Liver (tissue), 9 donors: ENCODE measurements around the gene MID2. TPM values are rescaled to one million over a fixed set of nuclear protein-coding genes. Genes with fewer than 3 reads are reported as not detected.

Experiments used
- DNase-seq: peaks from one replicate; pipeline ENCODE4 v3.0.0-alpha.2; 2017; ENCODE audit warnings: low spot score
- H3K27ac ChIP-seq, 2 donors: one replicate each; pipeline ENCODE4 v1.7.0; 2013; ENCODE audit warnings: inconsistent platforms in 2 of 2, low read length in 2 of 2, control low read depth in 1 of 2, low read depth in 1 of 2, mild to moderate bottlenecking in 1 of 2
- H3K27me3 ChIP-seq, 4 donors: one replicate each; pipeline versions ENCODE4 v1.6.1 to v1.7.0; 2013; ENCODE audit warnings: low read length in 3 of 4, inconsistent platforms in 1 of 4, mild to moderate bottlenecking in 1 of 4, moderate library complexity in 1 of 4; ENCODE audit not compliant: control insufficient read depth in 4 of 4, insufficient read depth in 4 of 4
- H3K36me3 ChIP-seq, 4 donors: one replicate each; pipeline versions ENCODE4 v1.6.1 to v1.7.0; 2013; ENCODE audit warnings: low read length in 3 of 4, mild to moderate bottlenecking in 3 of 4, low read depth in 1 of 4, moderate library complexity in 1 of 4; ENCODE audit not compliant: control insufficient read depth in 4 of 4, insufficient read depth in 3 of 4
- H3K4me1 ChIP-seq, 4 donors: one replicate each; pipeline versions ENCODE4 v1.6.1 to v1.7.0; 2013; ENCODE audit warnings: low read length in 3 of 4, mild to moderate bottlenecking in 3 of 4, moderate library complexity in 1 of 4; ENCODE audit not compliant: control insufficient read depth in 4 of 4, insufficient read depth in 4 of 4
- H3K4me3 ChIP-seq, 3 donors: one replicate each; pipeline versions ENCODE4 v1.6.1 to v1.7.0; 2013; ENCODE audit warnings: low read length in 3 of 3, control low read depth in 1 of 3, low read depth in 1 of 3, mild to moderate bottlenecking in 1 of 3
- H3K9ac ChIP-seq, 2 donors: one replicate each; pipeline ENCODE4 v1.7.0; 2013; ENCODE audit warnings: low read length in 2 of 2, mild to moderate bottlenecking in 2 of 2, moderate library complexity in 2 of 2, control low read depth in 1 of 2, low read depth in 1 of 2
- H3K9me3 ChIP-seq, 4 donors: one replicate each; pipeline versions ENCODE4 v1.6.1 to v1.7.0; 2013; ENCODE audit warnings: low read length in 3 of 4; ENCODE audit not compliant: control insufficient read depth in 4 of 4
- CTCF ChIP-seq: fragments of 150-350 bp; IDR thresholded peaks from 2 replicates; pipeline ENCODE4 v1.5.1; 2017; ENCODE audit warnings: improper control_type of control experiment, low read depth, low read length; ENCODE audit not compliant: missing input control
- EGR1 ChIP-seq, 2 donors: IDR thresholded peaks; 2 replicates each; pipeline ENCODE4 v1.6.1; 2016 to 2018; ENCODE audit warnings: antibody characterized with exemption in 2 of 2, low read depth in 2 of 2
- FOXA1 ChIP-seq: IDR thresholded peaks from 2 replicates; pipeline ENCODE4 v1.6.1; 2016; ENCODE audit warnings: antibody characterized with exemption
- FOXA2 ChIP-seq: IDR thresholded peaks from 2 replicates; pipeline ENCODE4 v1.6.1; 2016; ENCODE audit warnings: antibody characterized with exemption
- HNF4A ChIP-seq, 2 donors: conservative IDR thresholded peaks; 2 replicates each; pipeline ENCODE4 v1.6.1; 2016; ENCODE audit warnings: antibody characterized with exemption in 2 of 2, mild to moderate bottlenecking in 2 of 2
- JUND ChIP-seq, 2 donors: IDR thresholded peaks; 2 replicates each; pipeline ENCODE4 v1.6.1; 2016; ENCODE audit warnings: antibody characterized with exemption in 2 of 2
- MAX ChIP-seq: IDR thresholded peaks from 2 replicates; pipeline ENCODE4 v1.6.1; 2016; ENCODE audit warnings: antibody characterized with exemption
- RAD21 ChIP-seq, 2 donors: IDR thresholded peaks; 2 replicates each; pipeline ENCODE4 v1.6.1; 2016; ENCODE audit warnings: antibody characterized with exemption in 2 of 2, mild to moderate bottlenecking in 2 of 2
- RXRA ChIP-seq, 2 donors: IDR thresholded peaks; 2 replicates each; pipeline ENCODE4 v1.6.1; 2017 to 2018; ENCODE audit warnings: antibody characterized with exemption in 2 of 2, mild to moderate bottlenecking in 1 of 2
- SP1 ChIP-seq: IDR thresholded peaks from 2 replicates; pipeline ENCODE4 v1.6.1; 2018; ENCODE audit warnings: antibody characterized with exemption, mild to moderate bottlenecking
- TAF1 ChIP-seq: conservative IDR thresholded peaks from 2 replicates; pipeline ENCODE4 v1.6.1; 2016; ENCODE audit warnings: antibody characterized with exemption, mild to moderate bottlenecking
- YY1 ChIP-seq: IDR thresholded peaks from 2 replicates; pipeline ENCODE4 v1.6.1; 2016; ENCODE audit warnings: antibody characterized with exemption, mild to moderate bottlenecking
- WGBS: extraction: QIAGEN DNeasy Blood & Tissue Kit; methylation state at CpG from one replicate; pipeline ENCODE4 v1.1.7; 2013; 5-methylcytosine and 5-hydroxymethylcytosine counted together
- polyA plus RNA-seq, 2 donors: library from polyadenylated mRNA; stranded (reverse) in 1 of 2; unstranded in 1 of 2; fragments of 200-250 nt in 1 of 2; fragments of >200 nt in 1 of 2; fragmentation: Nextera tagmentation in 1 of 2; extraction: Ambion mirVana in 1 of 2; gene quantifications; one replicate each; pipeline versions ENCODE4 v1.2.1 to v1.2.3, GENCODE V29; 2013 to 2015
- total RNA-seq, 2 donors: library from RNA; depleted of rRNA; stranded (reverse); fragments of >200 nt; gene quantifications; one replicate each; pipeline ENCODE4 v1.2.3, GENCODE V29; 2014
- TF ChIP-seq, protein P1 (sequence below): IDR thresholded peaks from 2 replicates; pipeline ENCODE4 v1.6.1; 2016; ENCODE audit warnings: antibody characterized with exemption
- donor health status: healthy.
- donor health status: healthy.
- donor health status: healthy.
- donor health status: healthy.
- donor health status: healthy.

Gene MID2, protein sequence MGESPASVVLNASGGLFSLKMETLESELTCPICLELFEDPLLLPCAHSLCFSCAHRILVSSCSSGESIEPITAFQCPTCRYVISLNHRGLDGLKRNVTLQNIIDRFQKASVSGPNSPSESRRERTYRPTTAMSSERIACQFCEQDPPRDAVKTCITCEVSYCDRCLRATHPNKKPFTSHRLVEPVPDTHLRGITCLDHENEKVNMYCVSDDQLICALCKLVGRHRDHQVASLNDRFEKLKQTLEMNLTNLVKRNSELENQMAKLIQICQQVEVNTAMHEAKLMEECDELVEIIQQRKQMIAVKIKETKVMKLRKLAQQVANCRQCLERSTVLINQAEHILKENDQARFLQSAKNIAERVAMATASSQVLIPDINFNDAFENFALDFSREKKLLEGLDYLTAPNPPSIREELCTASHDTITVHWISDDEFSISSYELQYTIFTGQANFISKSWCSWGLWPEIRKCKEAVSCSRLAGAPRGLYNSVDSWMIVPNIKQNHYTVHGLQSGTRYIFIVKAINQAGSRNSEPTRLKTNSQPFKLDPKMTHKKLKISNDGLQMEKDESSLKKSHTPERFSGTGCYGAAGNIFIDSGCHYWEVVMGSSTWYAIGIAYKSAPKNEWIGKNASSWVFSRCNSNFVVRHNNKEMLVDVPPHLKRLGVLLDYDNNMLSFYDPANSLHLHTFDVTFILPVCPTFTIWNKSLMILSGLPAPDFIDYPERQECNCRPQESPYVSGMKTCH
- total RNA-seq (10 to 100 TPM in 1 of 2 donors, 1 to 10 TPM in 1; 3.7 to 12.2 TPM), polyA plus RNA-seq (1 to 10 TPM; 2.2 to 3.6 TPM)

DNA sequence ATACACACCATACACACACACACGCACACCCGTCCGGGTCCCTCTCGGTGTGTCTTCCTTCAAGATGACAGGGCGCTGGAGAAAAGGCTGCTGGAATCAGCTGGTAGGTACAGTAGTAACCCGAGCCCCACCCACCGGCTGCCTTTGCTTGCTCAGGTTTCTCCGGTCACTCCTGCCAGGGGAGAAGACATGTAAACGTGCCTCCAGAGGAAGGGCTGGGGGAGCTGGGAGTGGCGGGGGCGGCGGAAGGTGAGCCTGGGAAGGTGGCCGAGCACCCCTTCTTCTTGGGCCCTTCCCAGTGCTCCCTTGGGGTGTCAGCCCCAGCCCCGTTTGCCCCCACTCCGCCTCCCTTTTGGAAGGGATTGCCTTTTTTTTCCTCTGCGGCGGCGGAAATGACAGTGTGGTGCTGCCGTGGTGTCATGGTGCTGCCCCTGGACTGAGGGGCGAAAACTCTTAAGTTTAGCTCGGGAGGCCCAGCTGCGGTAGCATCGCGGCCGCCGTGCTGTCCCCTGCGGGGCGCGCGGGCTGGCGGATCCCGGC is at the start of gene MID2:
MID2 (plus strand) TSS at position 169 of the 540 bp plus-strand sequence. CDS start 561 bp downstream, outside the sequence.
- under 1% methylated on average over 32 of the region's 32 CpGs for WGBS

DNA sequence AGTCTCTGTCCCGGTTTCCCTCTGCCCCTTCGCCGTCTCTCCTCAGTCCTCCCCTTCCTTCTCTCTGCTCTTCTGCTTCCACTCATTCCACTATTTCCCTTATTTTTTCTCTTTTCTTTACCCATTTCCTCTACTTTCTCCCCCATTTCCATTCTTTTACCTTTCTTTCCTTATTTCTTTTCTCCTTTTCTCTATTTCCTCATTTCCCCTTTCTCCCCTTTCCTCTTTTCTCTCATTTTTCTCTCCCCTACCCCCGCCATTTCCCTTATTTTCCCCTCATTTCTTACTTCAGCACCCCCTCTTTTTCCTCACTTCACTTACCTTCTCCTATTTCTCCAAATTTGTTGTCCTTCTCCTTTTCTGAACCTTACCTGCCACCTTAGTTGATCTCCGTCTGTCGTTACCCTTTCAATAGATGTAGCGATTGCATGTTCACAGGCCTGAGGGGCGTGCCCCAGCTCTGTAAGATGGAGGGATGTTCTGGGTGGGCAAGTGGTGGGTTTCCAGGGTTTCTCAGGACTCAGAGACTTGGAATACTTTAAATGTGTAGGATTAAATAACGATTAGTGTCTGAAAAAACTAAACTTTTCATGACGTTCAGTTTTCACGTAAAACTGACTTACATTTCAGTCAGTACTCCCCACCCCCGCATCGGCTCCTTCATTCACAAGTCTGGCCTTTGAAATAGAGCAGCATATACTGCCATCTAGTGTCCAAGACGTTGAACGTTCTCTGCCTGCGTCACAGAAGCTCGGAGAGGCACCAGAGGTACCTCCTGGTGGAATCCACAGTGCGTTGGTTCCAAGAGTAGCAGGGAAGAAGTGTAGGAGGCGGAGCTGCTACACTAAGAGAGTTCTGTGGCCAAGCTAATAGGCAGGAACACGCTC is 48.8 kb upstream of the MID2 start:
- peak overlapping the region in 1 of 2 donors; percentile 42 for H3K9ac ChIP-seq
- no peak overlapping the region for H3K27ac ChIP-seq
- no peaks in the 10 kb centered on the region for H3K36me3 ChIP-seq
- H3K27me3 ChIP-seq, result no peaks in the 10 kb centered on the region
- peaks cover 2 to 25% (median 12%) of the 10 kb centered on the region in 4 donors for H3K4me1 ChIP-seq
- WGBS, result 5% methylated on average over 20 of the region's 20 CpGs
- TF ChIP-seq CTCF (peak; percentile 86), RAD21 (IDR thresholded peaks at IDR 0.05) (peak; percentile 93 to 97), RXRA (IDR thresholded peaks at IDR 0.05) (peak in 1 of 2 donors; percentile 12), SP1 (no peak), HNF4A (conservative IDR thresholded peaks at IDR 0.05) (peak in 1 of 2 donors; percentile 33), TAF1 (no peak), JUND (IDR thresholded peaks at IDR 0.05) (no peak), FOXA1 (no peak), EGR1 (IDR thresholded peaks at IDR 0.05; ENCODE audit: low read depth in 2 of 2) (peak; percentile 85 to 87), MAX (no peak)
- TF ChIP-seq, protein P1, sequence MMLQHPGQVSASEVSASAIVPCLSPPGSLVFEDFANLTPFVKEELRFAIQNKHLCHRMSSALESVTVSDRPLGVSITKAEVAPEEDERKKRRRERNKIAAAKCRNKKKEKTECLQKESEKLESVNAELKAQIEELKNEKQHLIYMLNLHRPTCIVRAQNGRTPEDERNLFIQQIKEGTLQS, result no peak
- peak overlapping the region in 1 of 3 donors; percentile 66 for H3K4me3 ChIP-seq
- DNase-seq, result peak; percentile 39
- H3K9me3 ChIP-seq, result no peaks in the 10 kb centered on the region

More for the DNA sequence above, at the start of gene MID2:
- Histone ChIP-seq H3K9me3 (no peaks in the 10 kb centered on the region), H3K36me3 (no peaks in the 10 kb centered on the region), H3K27me3 (peaks cover 0 to 3% (median 0%) of the 10 kb centered on the region in 4 donors), H3K4me3 (peak within 1 kb of the TSS; percentile 42 to 74 (median 59)), H3K4me1 (peaks cover 0 to 5% (median under 1%) of the 10 kb centered on the region in 4 donors), H3K9ac (peak within 1 kb of the TSS; percentile 19 to 36), H3K27ac (peak within 1 kb of the TSS; percentile 70 to 81)
- no peak for TF ChIP-seq HNF4A (conservative IDR thresholded peaks at IDR 0.05)
- TF ChIP-seq YY1, result peak; percentile 27
- TF ChIP-seq RXRA (IDR thresholded peaks at IDR 0.05), result no peak
- TF ChIP-seq FOXA2, result no peak
- DNase-seq, result peak; percentile 37
